ENCODE measurements around the gene METTL3. TPM values are rescaled to one million over a fixed set of nuclear protein-coding genes. Genes with fewer than 3 reads are reported as not detected.

METTL3 gene
- total RNA-seq, 4 donors from 2014 or later, result 32.9 to 130 (median 44.3) TPM

DNA sequence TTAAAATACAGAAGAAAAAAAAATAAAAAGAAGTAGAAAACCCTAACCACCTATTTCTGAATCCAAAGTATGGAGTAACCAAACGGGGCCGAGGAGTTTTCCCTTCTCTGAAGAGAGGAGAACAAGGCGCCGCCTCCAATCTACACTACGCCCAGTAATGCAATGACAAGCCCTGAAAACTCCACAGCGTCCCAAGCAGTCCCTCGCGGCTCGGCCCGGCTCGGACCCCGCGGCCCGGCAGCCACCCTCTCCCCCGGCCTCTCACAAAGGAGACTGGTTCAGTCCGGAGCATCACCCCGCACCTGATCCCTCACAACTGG is 55.6 kb downstream of the METTL3 start:
- no peak for DNase-seq
- H3K27ac ChIP-seq, result peak overlapping the region; percentile 85 to 96 (median 94)
- TF ChIP-seq, protein P1, sequence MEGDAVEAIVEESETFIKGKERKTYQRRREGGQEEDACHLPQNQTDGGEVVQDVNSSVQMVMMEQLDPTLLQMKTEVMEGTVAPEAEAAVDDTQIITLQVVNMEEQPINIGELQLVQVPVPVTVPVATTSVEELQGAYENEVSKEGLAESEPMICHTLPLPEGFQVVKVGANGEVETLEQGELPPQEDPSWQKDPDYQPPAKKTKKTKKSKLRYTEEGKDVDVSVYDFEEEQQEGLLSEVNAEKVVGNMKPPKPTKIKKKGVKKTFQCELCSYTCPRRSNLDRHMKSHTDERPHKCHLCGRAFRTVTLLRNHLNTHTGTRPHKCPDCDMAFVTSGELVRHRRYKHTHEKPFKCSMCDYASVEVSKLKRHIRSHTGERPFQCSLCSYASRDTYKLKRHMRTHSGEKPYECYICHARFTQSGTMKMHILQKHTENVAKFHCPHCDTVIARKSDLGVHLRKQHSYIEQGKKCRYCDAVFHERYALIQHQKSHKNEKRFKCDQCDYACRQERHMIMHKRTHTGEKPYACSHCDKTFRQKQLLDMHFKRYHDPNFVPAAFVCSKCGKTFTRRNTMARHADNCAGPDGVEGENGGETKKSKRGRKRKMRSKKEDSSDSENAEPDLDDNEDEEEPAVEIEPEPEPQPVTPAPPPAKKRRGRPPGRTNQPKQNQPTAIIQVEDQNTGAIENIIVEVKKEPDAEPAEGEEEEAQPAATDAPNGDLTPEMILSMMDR (IDR thresholded peaks at IDR 0.05), result no peak
- no peak for TF ChIP-seq POLR2A (IDR thresholded peaks at IDR 0.05)
- H3K4me3 ChIP-seq, result peak overlapping the region; percentile 63 to 82 (median 74)
- peaks cover 0 to 14% (median 0%) of the 10 kb centered on the region in 3 donors for H3K36me3 ChIP-seq
- H3K4me1 ChIP-seq, result peaks cover 0 to 23% (median 5%) of the 10 kb centered on the region in 4 donors
- H3K9me3 ChIP-seq, result no peaks in the 10 kb centered on the region
- H3K27me3 ChIP-seq, result no peaks in the 10 kb centered on the region

DNA sequence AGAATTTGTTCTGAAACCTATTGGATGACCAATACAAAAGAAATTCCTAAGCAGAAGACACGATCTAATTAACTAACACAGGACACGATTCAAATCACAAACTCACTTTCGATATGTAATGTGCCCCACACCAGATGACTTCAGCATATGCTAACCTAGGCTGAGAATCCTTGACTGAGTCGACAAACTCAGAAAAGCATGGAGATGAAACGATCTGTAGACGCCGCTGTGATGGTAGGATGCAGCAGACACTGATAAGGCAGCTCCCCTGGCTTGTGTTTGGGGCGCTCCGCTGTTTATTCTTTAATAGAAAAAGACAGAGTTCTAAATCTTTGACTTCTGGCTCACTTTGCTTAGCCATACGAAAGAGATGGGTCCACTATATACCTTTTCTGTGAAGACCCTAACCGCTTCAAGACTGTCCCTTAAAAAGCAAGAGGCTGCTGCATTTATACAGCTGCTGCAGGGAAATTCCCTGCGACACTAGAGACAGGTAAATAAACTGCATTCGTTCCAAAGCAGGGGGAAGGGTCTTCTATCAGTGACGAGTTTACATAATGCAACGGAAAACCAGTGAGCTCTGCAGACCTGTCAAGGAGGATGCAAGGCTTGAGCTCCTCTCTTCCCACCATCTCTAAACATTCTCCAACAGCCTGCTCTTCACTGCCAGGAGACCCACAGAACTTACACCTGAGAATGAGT is 56.1 kb downstream of the METTL3 start:
- TF ChIP-seq POLR2A (IDR thresholded peaks at IDR 0.05), result no peak
- TF ChIP-seq, protein P1 (IDR thresholded peaks at IDR 0.05), result no peak
- H3K27me3 ChIP-seq, result no peaks in the 10 kb centered on the region
- H3K4me1 ChIP-seq, result peaks cover 0 to 23% (median 5%) of the 10 kb centered on the region in 4 donors
- peak overlapping the region; percentile 63 to 82 (median 74) for H3K4me3 ChIP-seq
- H3K9me3 ChIP-seq, result no peaks in the 10 kb centered on the region
- DNase-seq, result no peak
- H3K36me3 ChIP-seq, result peaks cover 0 to 8% (median 0%) of the 10 kb centered on the region in 3 donors
- peak overlapping the region; percentile 85 to 96 (median 94) for H3K27ac ChIP-seq

DNA sequence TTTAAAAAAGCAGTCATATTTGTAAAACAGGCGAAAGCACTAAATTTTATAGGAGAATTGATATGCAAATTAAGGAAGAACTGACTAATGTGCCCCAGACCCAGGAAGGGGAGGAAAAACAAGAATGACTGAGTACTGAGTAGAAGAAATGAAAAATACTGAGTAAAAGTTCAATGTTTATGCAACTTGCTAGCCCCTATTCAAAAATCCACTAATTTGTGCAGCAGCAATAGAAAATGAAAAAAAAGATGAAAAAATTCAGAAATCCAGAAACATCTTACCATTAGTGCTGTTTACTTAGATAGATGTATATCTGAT is 61.3 kb downstream of the METTL3 start:
- DNase-seq, result no peak

More for the DNA sequence above, 61.3 kb downstream of the METTL3 start:
- no peak for TF ChIP-seq POLR2A (IDR thresholded peaks at IDR 0.05)
- TF ChIP-seq, protein P1 (IDR thresholded peaks at IDR 0.05), result no peak
- no peaks in the 10 kb centered on the region for H3K27me3 ChIP-seq
- no peak overlapping the region for H3K27ac ChIP-seq
- H3K4me1 ChIP-seq, result peaks cover 0 to 14% (median 4%) of the 10 kb centered on the region in 4 donors
- H3K36me3 ChIP-seq, result no peaks in the 10 kb centered on the region
- H3K9me3 ChIP-seq, result no peaks in the 10 kb centered on the region
- no peak overlapping the region for H3K4me3 ChIP-seq

Other genes starting within 250 kb of the METTL3 start
- gene HNRNPC, start 241.9 kb downstream of the METTL3 start, total RNA-seq, result 100 to 1,000 TPM; 201 to 392 (median 259) TPM
- 1 to 10 TPM in 1 of 4 donors, under 1 TPM in 1, not detected in 2; 0.40 to 3.3 TPM for gene RPGRIP1, start 231.3 kb downstream of the METTL3 start, total RNA-seq
- 10 to 100 TPM; 25.7 to 86.6 (median 37.5) TPM for gene SUPT16H, start 127.3 kb downstream of the METTL3 start, total RNA-seq
- 100 to 1,000 TPM in 1 of 4 donors, 10 to 100 TPM in 3; 46.2 to 112 (median 78.4) TPM for gene CHD8, start 55.2 kb downstream of the METTL3 start, total RNA-seq
- 10 to 100 TPM in 3 of 4 donors, 1 to 10 TPM in 1; 7.4 to 22.4 (median 20.8) TPM for gene RAB2B, start 34.4 kb downstream of the METTL3 start, total RNA-seq
- 10 to 100 TPM; 31.4 to 74.5 (median 61.7) TPM for gene TOX4, start 34.1 kb downstream of the METTL3 start, total RNA-seq
- gene SALL2, start 15.0 kb upstream of the METTL3 start, total RNA-seq, result 1 to 10 TPM; 1.4 to 5.0 (median 4.0) TPM
- not detected for gene OR10G3, start 68.7 kb upstream of the METTL3 start, total RNA-seq
- gene OR10G2, start 123.6 kb upstream of the METTL3 start, total RNA-seq, result not detected
- not detected for gene OR4E2, start 142.5 kb upstream of the METTL3 start, total RNA-seq
- not detected for gene OR4E1, start 162.5 kb upstream of the METTL3 start, total RNA-seq